Measurements from ENCODE around the gene MME. TPM values are rescaled to one million over a fixed set of nuclear protein-coding genes. Genes with fewer than 3 reads are reported as not detected.
"Not testable (repeated sequence)": the region's sequence is repeated elsewhere in the genome, so short reads cannot be mapped to it uniquely, and the experiment has no call there.

The MME gene
- total RNA-seq, 1 experiment from 2014 or later = 1.6 TPM

DNA sequence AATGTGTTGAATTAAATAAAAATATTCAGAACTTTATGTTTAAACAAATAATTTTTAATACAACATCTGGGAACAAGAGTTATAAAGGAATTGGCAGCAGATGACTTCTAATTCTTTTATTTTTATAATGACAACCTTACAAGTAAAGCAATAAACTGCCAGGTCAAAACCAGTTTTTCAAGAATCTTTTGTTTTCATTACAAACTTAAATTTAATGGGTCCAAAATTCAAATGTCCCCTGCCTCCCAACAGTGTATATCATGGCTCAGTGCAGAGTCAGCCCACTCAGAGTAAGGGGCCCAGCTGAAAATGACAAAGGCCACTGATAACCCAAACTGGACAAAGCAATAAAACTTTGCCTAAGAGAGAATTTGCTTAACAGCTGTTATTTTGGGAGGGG, 131.8 kb downstream of the MME start:
- POLR2A ChIA-PET = no interaction called here
- no peaks in the 10 kb centered on the region for H3K36me3 ChIP-seq (ENCODE audit: control insufficient read depth, insufficient read depth, low read length)
- in situ Hi-C loops (cut with HindIII; ENCODE audit: low pct_unique_long_range_greater_than_20kb, low sequenced_read_pairs) (no loop called here), intact Hi-C loops (cut with micrococcal nuclease; ENCODE audit: unreplicated experiment) (no loop called here)
- H3K4me1 ChIP-seq (ENCODE audit: control insufficient read depth, insufficient read depth, low read length) = no peaks in the 10 kb centered on the region
- H3K9me3 ChIP-seq (ENCODE audit: control insufficient read depth, insufficient read depth, low read depth, low read length) = no peaks in the 10 kb centered on the region
- H3K27ac ChIP-seq (ENCODE audit: low read length) = no peak overlapping the region
- no TSS peak for BruUV-seq (replicated peaks)
- H3K27me3 ChIP-seq (ENCODE audit: control insufficient read depth, insufficient read depth, low read length) = no peaks in the 10 kb centered on the region
- ATAC-seq = no peak
- no peak for DNase-seq (ENCODE audit: low read depth, low spot score)
- TF ChIP-seq SIN3A (IDR thresholded peaks at IDR 0.05; ENCODE audit: borderline replicate concordance, insufficient read depth, low read depth, low read length) (no peak), POLR2AphosphoS5 (IDR thresholded peaks at IDR 0.05; ENCODE audit: low read depth, low read length) (no peak)
- TF ChIP-seq, protein P1, sequence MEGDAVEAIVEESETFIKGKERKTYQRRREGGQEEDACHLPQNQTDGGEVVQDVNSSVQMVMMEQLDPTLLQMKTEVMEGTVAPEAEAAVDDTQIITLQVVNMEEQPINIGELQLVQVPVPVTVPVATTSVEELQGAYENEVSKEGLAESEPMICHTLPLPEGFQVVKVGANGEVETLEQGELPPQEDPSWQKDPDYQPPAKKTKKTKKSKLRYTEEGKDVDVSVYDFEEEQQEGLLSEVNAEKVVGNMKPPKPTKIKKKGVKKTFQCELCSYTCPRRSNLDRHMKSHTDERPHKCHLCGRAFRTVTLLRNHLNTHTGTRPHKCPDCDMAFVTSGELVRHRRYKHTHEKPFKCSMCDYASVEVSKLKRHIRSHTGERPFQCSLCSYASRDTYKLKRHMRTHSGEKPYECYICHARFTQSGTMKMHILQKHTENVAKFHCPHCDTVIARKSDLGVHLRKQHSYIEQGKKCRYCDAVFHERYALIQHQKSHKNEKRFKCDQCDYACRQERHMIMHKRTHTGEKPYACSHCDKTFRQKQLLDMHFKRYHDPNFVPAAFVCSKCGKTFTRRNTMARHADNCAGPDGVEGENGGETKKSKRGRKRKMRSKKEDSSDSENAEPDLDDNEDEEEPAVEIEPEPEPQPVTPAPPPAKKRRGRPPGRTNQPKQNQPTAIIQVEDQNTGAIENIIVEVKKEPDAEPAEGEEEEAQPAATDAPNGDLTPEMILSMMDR (IDR thresholded peaks at IDR 0.05) = no peak
- TF ChIP-seq, protein P2, sequence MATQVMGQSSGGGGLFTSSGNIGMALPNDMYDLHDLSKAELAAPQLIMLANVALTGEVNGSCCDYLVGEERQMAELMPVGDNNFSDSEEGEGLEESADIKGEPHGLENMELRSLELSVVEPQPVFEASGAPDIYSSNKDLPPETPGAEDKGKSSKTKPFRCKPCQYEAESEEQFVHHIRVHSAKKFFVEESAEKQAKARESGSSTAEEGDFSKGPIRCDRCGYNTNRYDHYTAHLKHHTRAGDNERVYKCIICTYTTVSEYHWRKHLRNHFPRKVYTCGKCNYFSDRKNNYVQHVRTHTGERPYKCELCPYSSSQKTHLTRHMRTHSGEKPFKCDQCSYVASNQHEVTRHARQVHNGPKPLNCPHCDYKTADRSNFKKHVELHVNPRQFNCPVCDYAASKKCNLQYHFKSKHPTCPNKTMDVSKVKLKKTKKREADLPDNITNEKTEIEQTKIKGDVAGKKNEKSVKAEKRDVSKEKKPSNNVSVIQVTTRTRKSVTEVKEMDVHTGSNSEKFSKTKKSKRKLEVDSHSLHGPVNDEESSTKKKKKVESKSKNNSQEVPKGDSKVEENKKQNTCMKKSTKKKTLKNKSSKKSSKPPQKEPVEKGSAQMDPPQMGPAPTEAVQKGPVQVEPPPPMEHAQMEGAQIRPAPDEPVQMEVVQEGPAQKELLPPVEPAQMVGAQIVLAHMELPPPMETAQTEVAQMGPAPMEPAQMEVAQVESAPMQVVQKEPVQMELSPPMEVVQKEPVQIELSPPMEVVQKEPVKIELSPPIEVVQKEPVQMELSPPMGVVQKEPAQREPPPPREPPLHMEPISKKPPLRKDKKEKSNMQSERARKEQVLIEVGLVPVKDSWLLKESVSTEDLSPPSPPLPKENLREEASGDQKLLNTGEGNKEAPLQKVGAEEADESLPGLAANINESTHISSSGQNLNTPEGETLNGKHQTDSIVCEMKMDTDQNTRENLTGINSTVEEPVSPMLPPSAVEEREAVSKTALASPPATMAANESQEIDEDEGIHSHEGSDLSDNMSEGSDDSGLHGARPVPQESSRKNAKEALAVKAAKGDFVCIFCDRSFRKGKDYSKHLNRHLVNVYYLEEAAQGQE (IDR thresholded peaks at IDR 0.05; ENCODE audit: insufficient read depth in 1 of 2, low read depth in 2 of 2, low read length in 1 of 2) = no peak
- CTCF ChIA-PET = no interaction called here
- no peak overlapping the region for H3K4me3 ChIP-seq (ENCODE audit: low read depth in 2 of 2, low read length in 2 of 2)

DNA sequence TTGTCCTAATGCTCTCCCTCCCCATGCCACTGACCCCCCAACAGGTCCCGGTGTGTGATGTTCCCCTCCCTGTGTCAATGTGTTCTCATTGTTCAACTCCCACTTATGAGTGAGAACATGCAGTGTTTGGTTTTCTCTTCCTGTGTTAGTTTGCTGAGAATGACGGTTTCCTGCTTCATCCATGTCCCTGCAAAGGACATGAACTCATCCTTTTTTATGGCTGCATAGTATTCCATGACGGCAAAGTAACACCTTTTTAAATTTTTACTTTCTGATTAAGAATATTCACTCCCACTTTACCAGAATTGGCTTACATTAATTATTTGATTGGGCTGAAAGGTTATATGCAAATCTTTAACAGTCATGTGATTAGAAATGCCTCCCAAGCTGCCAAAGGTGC, 135.9 kb downstream of the MME start:
- H3K9me3 ChIP-seq (ENCODE audit: control insufficient read depth, insufficient read depth, low read depth, low read length); H3K4me1 ChIP-seq (ENCODE audit: control insufficient read depth, insufficient read depth, low read length); intact Hi-C loops (cut with micrococcal nuclease; ENCODE audit: unreplicated experiment); CTCF ChIA-PET; H3K4me3 ChIP-seq (ENCODE audit: low read depth in 2 of 2, low read length in 2 of 2); ATAC-seq; POLR2A ChIA-PET; in situ Hi-C loops (cut with HindIII; ENCODE audit: low pct_unique_long_range_greater_than_20kb, low sequenced_read_pairs); H3K36me3 ChIP-seq (ENCODE audit: control insufficient read depth, insufficient read depth, low read length); H3K27me3 ChIP-seq (ENCODE audit: control insufficient read depth, insufficient read depth, low read length); H3K27ac ChIP-seq (ENCODE audit: low read length); BruUV-seq (replicated peaks); DNase-seq (ENCODE audit: low read depth, low spot score): not testable (repeated sequence)

DNA sequence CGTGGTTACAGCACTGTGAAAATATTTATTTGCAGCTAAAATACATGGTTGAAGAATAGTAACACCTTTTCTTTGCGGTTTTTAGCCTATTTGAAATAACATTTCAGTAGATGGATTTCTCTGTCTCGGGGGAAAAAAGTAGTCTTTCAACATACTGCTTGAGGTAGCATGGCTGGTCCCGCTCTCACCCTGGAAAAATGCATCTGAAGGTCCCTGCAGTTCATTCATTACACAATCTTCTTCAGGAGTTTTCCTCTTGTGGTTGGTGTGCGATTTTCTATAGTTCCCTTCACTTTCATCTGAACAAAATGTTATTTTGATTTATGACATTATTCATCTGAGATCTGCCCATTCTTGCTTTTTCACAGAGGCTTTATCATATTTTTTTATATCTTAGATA, 137.5 kb downstream of the MME start:
- intact Hi-C loops (cut with micrococcal nuclease; ENCODE audit: unreplicated experiment) (no loop called here), in situ Hi-C loops (cut with HindIII; ENCODE audit: low pct_unique_long_range_greater_than_20kb, low sequenced_read_pairs) (no loop called here)
- Histone ChIP-seq H3K36me3 (ENCODE audit: control insufficient read depth, insufficient read depth, low read length) (no peaks in the 10 kb centered on the region), H3K4me1 (ENCODE audit: control insufficient read depth, insufficient read depth, low read length) (no peaks in the 10 kb centered on the region), H3K27me3 (ENCODE audit: control insufficient read depth, insufficient read depth, low read length) (no peaks in the 10 kb centered on the region), H3K9me3 (ENCODE audit: control insufficient read depth, insufficient read depth, low read depth, low read length) (no peaks in the 10 kb centered on the region), H3K27ac (ENCODE audit: low read length) (no peak overlapping the region), H3K4me3 (ENCODE audit: low read depth in 2 of 2, low read length in 2 of 2) (no peak overlapping the region)
- TF ChIP-seq, protein P1 (IDR thresholded peaks at IDR 0.05) = no peak
- TF ChIP-seq TCF7L2 (IDR thresholded peaks at IDR 0.05; ENCODE audit: low read depth, low read length) (no peak), POLR2AphosphoS5 (IDR thresholded peaks at IDR 0.05; ENCODE audit: low read depth, low read length) (no peak), SIN3A (IDR thresholded peaks at IDR 0.05; ENCODE audit: borderline replicate concordance, insufficient read depth, low read depth, low read length) (no peak)
- TF ChIP-seq, protein P2 (IDR thresholded peaks at IDR 0.05; ENCODE audit: insufficient read depth in 1 of 2, low read depth in 2 of 2, low read length in 1 of 2) = no peak
- CTCF ChIA-PET = no interaction called here
- POLR2A ChIA-PET = no interaction called here
- DNase-seq (ENCODE audit: low read depth, low spot score) (no peak), ATAC-seq (no peak)
- no TSS peak for BruUV-seq (replicated peaks)

Data from Panc1 (cell line).